OCI-LY3 (cell line): Measurements from ENCODE around the gene MUC6.

Experiments used
- H2AFZ ChIP-seq: fragments of 200-600, 300-600 bp; shearing (Covaris generic); 2 replicates; pipeline ENCODE4 v1.6.0; 2014; ENCODE audit warnings: antibody characterized with exemption, low read depth, low read length
- H3K27ac ChIP-seq: fragments of 200-600, 300-600 bp; sonication (generic); 2 replicates; pipeline ENCODE4 v1.5.1; 2014; ENCODE audit warnings: mild to moderate bottlenecking, low read length, moderate library complexity, mixed read lengths
- H3K27me3 ChIP-seq: fragments of 200-600, 300-600 bp; sonication (generic); 2 replicates; pipeline ENCODE4 v1.6.1; 2014; ENCODE audit warnings: low read depth, low read length, mixed read lengths
- H3K36me3 ChIP-seq: fragments of 200-600, 300-600 bp; sonication (generic); replicated peaks from 2 replicates; pipeline ENCODE3; 2014; ENCODE audit warnings: low read depth, low read length, mixed read lengths
- H3K4me1 ChIP-seq: fragments of 300-600, 200-600 bp; sonication (generic); 2 replicates; pipeline ENCODE4 v1.6.1; 2014; ENCODE audit warnings: low read length, mixed read lengths
- H3K4me2 ChIP-seq: fragments of 200-600, 300-600 bp; sonication (generic); 2 replicates; pipeline ENCODE4 v1.6.1; 2014; ENCODE audit warnings: low read length, mixed read lengths
- H3K4me3 ChIP-seq: fragments of 300-600, 200-600 bp; sonication (generic); 2 replicates; pipeline ENCODE4 v1.5.1; 2014; ENCODE audit warnings: antibody characterized with exemption, mild to moderate bottlenecking, low read length, moderate library complexity
- H3K79me2 ChIP-seq: fragments of 300-600, 200-600 bp; shearing (Covaris generic); 2 replicates; pipeline ENCODE4 v1.6.1; 2014; ENCODE audit warnings: mild to moderate bottlenecking, low read length, mixed read lengths
- H3K9ac ChIP-seq: fragments of 300-600, 200-600 bp; shearing (Covaris generic); 2 replicates; pipeline ENCODE4 v1.6.0; 2014; ENCODE audit warnings: mild to moderate bottlenecking, low read length, moderate library complexity
- H3K9me3 ChIP-seq: fragments of 200-600, 300-600 bp; shearing (Covaris generic); 2 replicates; pipeline ENCODE4 v1.6.1; 2014; ENCODE audit warnings: low read length, mixed read lengths; ENCODE audit not compliant: insufficient read depth
- H4K20me1 ChIP-seq: fragments of 200-600, 300-600 bp; sonication (generic); 2 replicates; pipeline ENCODE4 v1.6.1; 2016; ENCODE audit warnings: low read length, mixed read lengths; ENCODE audit not compliant: insufficient read depth
- CTCF ChIP-seq: fragments of 200-600, 300-600 bp; sonication (generic); IDR thresholded peaks from 2 replicates; pipeline ENCODE4 v1.5.1; 2014; ENCODE audit warnings: antibody characterized with exemption, low read length, low read depth
- EZH2phosphoT487 ChIP-seq: fragments of 200-600 bp; shearing (Covaris generic); IDR thresholded peaks from 2 replicates; pipeline ENCODE4 v1.6.1; 2018; ENCODE audit warnings: antibody characterized with exemption, mixed run types, low read depth

Gene MUC6

DNA sequence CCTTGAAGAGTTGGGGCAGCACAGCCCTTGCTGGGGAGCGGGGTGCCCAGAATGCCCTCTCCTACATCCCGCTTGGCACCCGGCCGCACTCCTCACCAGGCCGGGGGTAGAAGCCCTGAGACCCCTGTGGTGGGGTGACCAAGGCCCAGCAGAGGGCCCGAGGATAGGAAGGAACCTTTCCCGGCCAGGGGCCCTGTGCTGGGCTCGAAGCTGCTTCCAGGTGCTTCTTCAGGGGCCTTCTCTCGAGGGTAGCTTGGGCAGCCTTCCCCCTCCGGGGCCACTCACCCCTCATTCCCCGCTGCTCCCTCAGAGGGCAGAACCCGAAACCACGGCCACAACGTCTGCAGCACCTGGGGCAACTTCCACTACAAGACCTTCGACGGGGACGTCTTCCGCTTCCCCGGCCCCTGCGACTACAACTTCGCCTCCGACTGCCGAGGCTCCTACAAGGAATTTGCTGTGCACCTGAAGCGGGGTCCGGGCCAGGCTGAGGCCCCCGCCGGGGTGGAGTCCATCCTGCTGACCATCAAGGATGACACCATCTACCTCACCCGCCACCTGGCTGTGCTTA lies 38.9 kb upstream of the MUC6 start:
- no peaks in the 10 kb centered on the region for H3K27me3 ChIP-seq
- H3K9ac ChIP-seq = no peak overlapping the region
- no peaks in the 10 kb centered on the region for H3K36me3 ChIP-seq
- no peak overlapping the region for H3K4me3 ChIP-seq
- no peak overlapping the region for H3K27ac ChIP-seq
- H3K4me1 ChIP-seq = no peaks in the 10 kb centered on the region
- H4K20me1 ChIP-seq = no peaks in the 10 kb centered on the region
- no peak overlapping the region for H2AFZ ChIP-seq
- H3K4me2 ChIP-seq = no peak overlapping the region
- no peaks in the 10 kb centered on the region for H3K79me2 ChIP-seq
- TF ChIP-seq CTCF (no peak), EZH2phosphoT487 (no peak)
- no peaks in the 10 kb centered on the region for H3K9me3 ChIP-seq

DNA sequence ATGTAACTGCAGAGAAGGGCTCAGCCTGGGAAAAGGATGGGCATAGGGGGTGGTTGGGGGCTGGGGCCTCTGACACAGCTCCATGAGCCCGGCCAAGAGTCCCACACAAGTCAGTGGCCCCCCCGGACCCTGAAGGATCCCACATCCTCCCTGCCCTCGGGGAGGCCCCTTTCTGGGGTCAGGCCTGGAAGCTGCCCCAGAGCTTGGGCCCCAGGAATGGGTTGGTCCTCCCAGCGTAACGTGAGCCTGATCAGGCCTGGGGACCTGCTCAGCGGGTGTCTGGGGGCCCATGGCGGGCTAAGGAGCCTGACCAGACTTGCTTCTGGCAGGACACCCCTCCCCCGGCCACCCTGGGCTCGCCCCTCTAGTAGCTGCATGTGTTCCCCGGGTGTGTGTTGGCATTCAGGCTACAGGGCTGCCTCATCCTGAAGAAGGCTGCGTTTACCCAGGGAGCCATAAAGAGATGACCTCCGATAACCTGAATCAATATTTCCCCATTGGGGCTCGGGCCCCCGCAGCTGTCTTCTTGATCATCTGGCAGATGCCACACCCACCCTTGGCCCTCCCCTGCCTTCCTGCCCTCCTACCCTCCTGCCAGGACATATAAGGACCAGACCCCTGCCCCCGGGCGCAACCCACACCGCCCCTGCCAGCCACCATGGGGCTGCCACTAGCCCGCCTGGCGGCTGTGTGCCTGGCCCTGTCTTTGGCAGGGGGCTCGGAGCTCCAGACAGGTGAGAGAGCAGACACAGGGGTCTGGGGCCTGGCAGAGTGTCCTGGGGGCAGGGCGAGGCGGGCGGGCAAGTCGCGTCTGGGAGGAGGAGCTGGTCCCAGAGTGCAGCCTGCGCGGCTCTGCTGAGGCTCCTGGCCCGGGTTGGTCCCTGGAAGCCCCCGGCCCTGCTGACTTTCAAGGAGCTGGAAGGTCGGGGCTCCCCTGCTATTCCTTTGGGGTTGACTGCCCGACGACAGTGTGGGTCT lies 38.0 kb upstream of the MUC6 start, which contains the start of gene MUC2:
MUC2 (plus strand) TSS at position 631 of the 978 bp plus-strand sequence.
- Histone ChIP-seq H3K36me3 (no peaks in the 10 kb centered on the region), H3K9me3 (no peaks in the 10 kb centered on the region), H3K27ac (no peak within 1 kb of the TSS), H4K20me1 (no peaks in the 10 kb centered on the region), H3K4me2 (no peak within 1 kb of the TSS), H3K4me3 (no peak within 1 kb of the TSS), H2AFZ (no peak within 1 kb of the TSS), H3K27me3 (no peaks in the 10 kb centered on the region), H3K9ac (no peak within 1 kb of the TSS), H3K4me1 (no peaks in the 10 kb centered on the region), H3K79me2 (no peaks in the 10 kb centered on the region)
- TF ChIP-seq CTCF (no peak), EZH2phosphoT487 (no peak)

DNA sequence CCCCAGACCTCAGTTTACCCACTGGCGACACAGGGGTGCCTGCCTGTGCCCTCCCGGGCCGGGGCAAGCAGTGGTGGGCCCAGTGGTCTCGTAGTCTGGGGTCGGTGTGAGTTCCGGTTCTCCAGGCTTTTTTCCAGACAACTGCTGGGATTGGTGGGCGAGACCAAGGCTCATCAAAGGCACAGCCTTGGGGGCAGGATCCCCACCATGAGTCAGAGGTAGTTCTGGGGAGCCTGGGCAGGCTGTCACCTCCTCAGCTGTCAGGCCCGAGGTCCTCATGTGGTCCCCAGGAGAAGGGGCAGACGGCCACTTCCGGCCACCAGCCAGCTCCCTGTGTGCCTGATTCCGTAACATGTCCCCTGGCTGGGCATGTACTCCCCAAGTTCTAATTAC lies 37.3 kb upstream of the MUC6 start:
- Histone ChIP-seq H3K27ac (no peak overlapping the region), H3K4me2 (no peak overlapping the region), H3K27me3 (no peaks in the 10 kb centered on the region), H3K79me2 (no peaks in the 10 kb centered on the region), H3K9ac (no peak overlapping the region), H3K4me3 (no peak overlapping the region), H2AFZ (no peak overlapping the region), H3K9me3 (no peaks in the 10 kb centered on the region), H4K20me1 (no peaks in the 10 kb centered on the region), H3K36me3 (no peaks in the 10 kb centered on the region), H3K4me1 (no peaks in the 10 kb centered on the region)
- TF ChIP-seq CTCF = no peak

DNA sequence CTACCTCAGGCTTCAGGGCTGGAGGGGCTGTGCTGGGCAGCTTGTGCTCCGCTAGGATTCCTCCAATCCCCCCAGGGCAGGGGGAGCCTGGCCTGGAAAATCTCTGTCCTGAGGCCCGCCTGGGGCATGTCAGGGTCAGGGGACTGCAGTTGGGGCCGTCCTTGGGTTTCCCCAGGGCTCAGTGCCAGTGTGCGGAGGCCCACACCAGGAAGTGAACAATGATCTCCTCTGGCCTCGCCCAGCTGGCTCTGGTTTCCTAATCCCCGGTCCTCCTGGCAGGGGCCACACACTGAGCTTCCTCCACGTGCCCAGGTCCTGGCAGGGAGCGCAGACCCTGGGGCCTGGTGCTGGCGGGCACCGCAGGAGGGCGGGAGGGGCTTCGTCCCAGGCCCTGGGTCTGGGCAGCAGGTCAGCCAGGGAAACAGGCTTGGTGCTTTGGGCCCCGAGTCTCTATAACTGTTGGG lies 36.8 kb upstream of the MUC6 start:
- Histone ChIP-seq H2AFZ (no peak overlapping the region), H3K4me3 (no peak overlapping the region), H4K20me1 (no peaks in the 10 kb centered on the region), H3K27me3 (peaks cover under 1% of the 10 kb centered on the region; the same call in 1 of the 2 replicates), H3K79me2 (no peaks in the 10 kb centered on the region), H3K9me3 (no peaks in the 10 kb centered on the region), H3K9ac (no peak overlapping the region), H3K27ac (no peak overlapping the region), H3K36me3 (no peaks in the 10 kb centered on the region), H3K4me2 (no peak overlapping the region), H3K4me1 (no peaks in the 10 kb centered on the region)
- no peak for TF ChIP-seq EZH2phosphoT487
- TF ChIP-seq CTCF = no peak
